ENCODE measurements around the gene RASAL3.

The RASAL3 gene

DNA sequence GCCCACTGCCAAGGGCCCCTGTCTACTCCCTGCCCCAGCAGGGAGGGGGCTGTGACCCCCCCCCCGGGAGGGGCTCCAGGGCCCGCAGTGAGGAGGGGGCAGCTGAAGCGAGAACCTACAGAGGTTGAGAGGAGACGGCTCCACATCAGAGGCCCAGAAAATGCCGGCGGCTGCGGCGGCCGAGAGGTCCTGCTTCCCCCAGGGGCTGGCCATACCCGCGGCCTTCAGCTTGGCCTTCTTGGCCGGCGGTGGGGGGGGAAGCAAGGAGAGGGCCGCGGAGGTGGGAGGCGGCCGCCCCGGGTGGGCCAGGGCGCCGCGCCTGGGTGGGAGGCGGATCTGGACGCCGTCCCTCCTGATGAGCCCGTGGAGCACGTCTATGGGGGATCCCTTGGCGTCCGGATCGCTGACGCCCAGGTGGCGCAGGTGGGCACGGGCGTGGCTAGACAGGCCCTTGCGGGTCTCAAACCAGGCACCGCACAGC lies 36.3 kb downstream of the RASAL3 start:
- no peak for ATAC-seq
- TF ChIP-seq TOX (CRISPR knock-in tag; IDR thresholded peaks at IDR 0.05; ENCODE audit: borderline replicate concordance), result no peak
- no peak for TF ChIP-seq ESRRG (CRISPR knock-in tag; IDR thresholded peaks at IDR 0.05)
- TF ChIP-seq OSR1 (CRISPR knock-in tag; IDR thresholded peaks at IDR 0.05), result no peak

GRCh38 chr19:15427350-15427700 lies 37.0 kb downstream of the RASAL3 start:
- TF ChIP-seq OSR1 (CRISPR knock-in tag; IDR thresholded peaks at IDR 0.05), result no peak
- no peak for TF ChIP-seq CSDC2 (CRISPR knock-in tag; IDR thresholded peaks at IDR 0.05)
- no peak for TF ChIP-seq ZNF565 (CRISPR knock-in tag; conservative IDR thresholded peaks at IDR 0.05; ENCODE audit: low read depth)
- no peak for TF ChIP-seq GLIS3 (CRISPR knock-in tag; IDR thresholded peaks at IDR 0.05)
- no peak for TF ChIP-seq SNAI2 (CRISPR knock-in tag; IDR thresholded peaks at IDR 0.05)
- no peak for TF ChIP-seq TSHZ2 (CRISPR knock-in tag; IDR thresholded peaks at IDR 0.05)
- no peak for TF ChIP-seq RARB (CRISPR knock-in tag; IDR thresholded peaks at IDR 0.05)
- TF ChIP-seq BACH2 (CRISPR knock-in tag; IDR thresholded peaks at IDR 0.05; ENCODE audit: borderline replicate concordance), result no peak
- no peak for ATAC-seq

DNA sequence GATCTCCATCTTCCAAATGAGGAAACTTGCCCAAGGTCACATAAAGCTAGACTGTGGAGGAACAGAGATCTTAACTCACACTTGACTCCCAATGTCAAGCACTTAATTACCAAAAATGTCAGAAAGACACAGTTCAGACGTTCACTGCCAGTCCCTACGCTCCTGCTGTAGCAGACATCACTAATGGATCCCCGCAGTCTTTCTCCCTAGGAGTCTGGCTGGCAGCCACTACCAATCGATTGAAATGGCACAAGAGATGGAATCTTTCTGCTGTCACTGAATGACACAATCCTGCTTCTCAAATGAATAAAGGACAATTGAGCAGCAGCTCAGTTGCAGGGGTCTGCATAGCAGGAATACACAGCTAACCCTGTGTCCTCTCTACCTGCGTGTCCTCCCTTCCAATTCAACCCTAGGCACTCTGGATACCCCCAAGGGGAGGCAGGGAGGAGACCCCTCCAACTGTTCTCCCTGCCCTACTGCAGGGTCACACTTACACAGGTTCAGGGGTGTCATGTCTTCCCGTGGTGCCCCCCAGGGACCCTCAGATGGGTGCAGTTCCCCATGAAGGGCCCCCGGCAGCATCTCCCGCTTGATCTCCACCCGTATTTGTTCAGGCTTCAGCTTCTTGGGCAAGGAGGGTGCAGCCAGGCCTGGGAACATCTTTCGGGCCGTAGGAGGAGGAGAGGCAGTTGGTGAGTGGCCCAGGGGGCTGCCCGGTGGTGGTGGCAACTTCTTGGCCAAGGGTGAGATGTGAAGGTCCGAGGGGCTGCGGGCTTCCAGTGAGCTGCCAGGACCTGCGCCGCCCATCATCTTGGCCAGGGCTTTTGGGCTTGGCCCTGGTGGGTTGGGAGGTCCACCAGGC lies 37.6 kb downstream of the RASAL3 start:
- TF ChIP-seq ZFP3 (CRISPR knock-in tag; IDR thresholded peaks at IDR 0.05), result no peak
- no peak for TF ChIP-seq CSDC2 (CRISPR knock-in tag; IDR thresholded peaks at IDR 0.05)
- ATAC-seq, result no peak; the same call in 2 of the 3 replicates

DNA sequence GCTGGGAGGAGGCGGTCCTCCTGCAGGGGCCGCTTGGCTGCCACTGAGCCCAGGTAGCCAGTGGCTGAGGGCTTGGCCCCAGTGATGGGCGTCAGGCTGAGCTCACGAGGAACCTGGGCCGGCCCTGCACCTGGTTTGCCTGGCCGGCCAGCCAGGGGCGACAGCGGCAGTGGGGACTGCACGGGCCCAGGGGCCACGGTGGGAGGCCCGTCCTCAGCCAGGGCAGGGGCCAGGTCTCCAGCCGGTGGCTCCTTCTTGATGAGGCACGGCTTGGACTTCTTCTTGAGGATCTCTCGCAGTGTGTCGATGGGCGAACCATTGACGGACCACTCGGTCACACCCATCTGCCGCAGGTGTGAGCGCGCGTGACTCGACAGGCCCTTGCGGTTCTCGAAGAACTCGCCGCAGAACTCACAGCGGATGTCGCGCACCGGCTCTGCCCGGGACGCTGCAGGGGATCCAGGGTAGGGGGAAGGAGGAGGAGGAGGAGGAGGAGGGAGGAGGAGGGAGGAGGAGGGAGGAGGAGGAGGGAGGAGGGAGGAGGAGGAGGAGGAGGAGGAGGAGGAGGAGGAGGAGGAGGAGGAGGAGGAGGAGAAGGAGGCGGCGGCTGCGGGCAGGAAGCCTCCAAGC lies 38.9 kb downstream of the RASAL3 start:
- no peak for ATAC-seq
- TF ChIP-seq ZFP3 (CRISPR knock-in tag; IDR thresholded peaks at IDR 0.05) (no peak), CSDC2 (CRISPR knock-in tag; IDR thresholded peaks at IDR 0.05) (no peak), PATZ1 (CRISPR knock-in tag; IDR thresholded peaks at IDR 0.05; ENCODE audit: borderline replicate concordance) (no peak)
- TF ChIP-seq, protein P1, sequence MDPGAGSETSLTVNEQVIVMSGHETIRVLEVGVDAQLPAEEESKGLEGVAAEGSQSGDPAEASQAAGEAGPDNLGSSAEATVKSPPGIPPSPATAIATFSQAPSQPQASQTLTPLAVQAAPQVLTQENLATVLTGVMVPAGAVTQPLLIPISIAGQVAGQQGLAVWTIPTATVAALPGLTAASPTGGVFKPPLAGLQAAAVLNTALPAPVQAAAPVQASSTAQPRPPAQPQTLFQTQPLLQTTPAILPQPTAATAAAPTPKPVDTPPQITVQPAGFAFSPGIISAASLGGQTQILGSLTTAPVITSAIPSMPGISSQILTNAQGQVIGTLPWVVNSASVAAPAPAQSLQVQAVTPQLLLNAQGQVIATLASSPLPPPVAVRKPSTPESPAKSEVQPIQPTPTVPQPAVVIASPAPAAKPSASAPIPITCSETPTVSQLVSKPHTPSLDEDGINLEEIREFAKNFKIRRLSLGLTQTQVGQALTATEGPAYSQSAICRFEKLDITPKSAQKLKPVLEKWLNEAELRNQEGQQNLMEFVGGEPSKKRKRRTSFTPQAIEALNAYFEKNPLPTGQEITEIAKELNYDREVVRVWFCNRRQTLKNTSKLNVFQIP (CRISPR knock-in tag; IDR thresholded peaks at IDR 0.05; ENCODE audit: borderline replicate concordance, low read depth), result no peak

DNA sequence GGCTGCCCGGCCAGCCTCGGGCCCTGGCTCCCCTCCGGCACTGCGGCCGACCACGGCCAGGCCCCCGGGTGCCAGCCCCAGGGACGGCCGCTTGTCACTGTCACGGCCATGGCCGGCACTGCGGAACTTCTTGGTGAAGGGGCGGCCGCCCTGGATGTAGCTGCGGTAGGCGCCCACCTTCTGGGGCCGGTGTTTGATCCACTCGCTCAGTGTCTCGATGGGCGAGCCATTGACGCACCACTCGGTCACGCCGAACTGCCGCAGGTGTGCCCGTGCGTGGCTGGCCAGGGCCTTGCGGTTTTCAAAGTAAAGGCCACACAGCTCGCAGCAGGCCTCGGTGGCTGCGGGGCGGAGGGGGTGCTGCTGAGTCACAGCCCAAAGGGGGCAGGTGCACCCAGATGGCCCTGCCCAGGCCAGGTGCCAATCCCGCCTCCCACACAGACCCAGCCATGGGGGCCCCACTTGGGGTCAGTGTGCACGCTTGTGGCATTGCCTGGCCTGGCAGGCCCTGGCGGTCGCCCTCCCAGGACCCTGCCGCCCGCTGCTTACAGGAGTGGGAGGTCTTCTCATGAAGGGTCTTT lies 39.6 kb downstream of the RASAL3 start:
- no peak for ATAC-seq
- no peak for TF ChIP-seq SNAI2 (CRISPR knock-in tag; IDR thresholded peaks at IDR 0.05)
- TF ChIP-seq RARB (CRISPR knock-in tag; IDR thresholded peaks at IDR 0.05), result no peak
- no peak for TF ChIP-seq TOX (CRISPR knock-in tag; IDR thresholded peaks at IDR 0.05; ENCODE audit: borderline replicate concordance)
- no peak for TF ChIP-seq GLIS3 (CRISPR knock-in tag; IDR thresholded peaks at IDR 0.05)
- no peak for TF ChIP-seq ESRRG (CRISPR knock-in tag; IDR thresholded peaks at IDR 0.05)
- no peak for TF ChIP-seq ZFP3 (CRISPR knock-in tag; IDR thresholded peaks at IDR 0.05)
- TF ChIP-seq PATZ1 (CRISPR knock-in tag; IDR thresholded peaks at IDR 0.05; ENCODE audit: borderline replicate concordance), result no peak
- TF ChIP-seq ZNF8 (CRISPR knock-in tag; IDR thresholded peaks at IDR 0.05), result no peak
- no peak for TF ChIP-seq BACH2 (CRISPR knock-in tag; IDR thresholded peaks at IDR 0.05; ENCODE audit: borderline replicate concordance)
- TF ChIP-seq TCF4 (CRISPR knock-in tag; IDR thresholded peaks at IDR 0.05; ENCODE audit: borderline replicate concordance), result no peak
- TF ChIP-seq OSR1 (CRISPR knock-in tag; IDR thresholded peaks at IDR 0.05), result no peak
- no peak for TF ChIP-seq CSDC2 (CRISPR knock-in tag; IDR thresholded peaks at IDR 0.05)
- no peak for TF ChIP-seq PPARA (CRISPR knock-in tag; IDR thresholded peaks at IDR 0.05; ENCODE audit: borderline replicate concordance)
- TF ChIP-seq ZFP30 (CRISPR knock-in tag; IDR thresholded peaks at IDR 0.05), result no peak
- no peak for TF ChIP-seq ARNTL (CRISPR knock-in tag; IDR thresholded peaks at IDR 0.05; ENCODE audit: borderline replicate concordance, low read depth)
- no peak for TF ChIP-seq ZC3H10 (CRISPR knock-in tag; IDR thresholded peaks at IDR 0.05)
- no peak for TF ChIP-seq CSRNP3 (CRISPR knock-in tag; IDR thresholded peaks at IDR 0.05)
- no peak for TF ChIP-seq ZNF565 (CRISPR knock-in tag; conservative IDR thresholded peaks at IDR 0.05; ENCODE audit: low read depth)
